OCI-LY7 (cell line): ENCODE results near the gene MXD4.

Experiments
- EZH2phosphoT487 ChIP-seq: fragments of 200-600 bp; sonication (generic); IDR thresholded peaks from 2 replicates; pipeline ENCODE4 v1.6.1; 2018; ENCODE audit warnings: low read depth, borderline replicate concordance, mild to moderate bottlenecking, mixed run types, antibody characterized with exemption, low read length, moderate library complexity, mixed read lengths
- TF ChIP-seq, protein P1 (sequence below): fragments of 200-600 bp; sonication (generic); conservative IDR thresholded peaks from 2 replicates; pipeline ENCODE4 v1.5.1; 2014; ENCODE audit warnings: mild to moderate bottlenecking, antibody characterized with exemption, low read length, moderate library complexity, mixed read lengths

GRCh38 chr4:2295900-2296442 lies 34.1 kb upstream of the MXD4 start:
- TF ChIP-seq, protein P1, sequence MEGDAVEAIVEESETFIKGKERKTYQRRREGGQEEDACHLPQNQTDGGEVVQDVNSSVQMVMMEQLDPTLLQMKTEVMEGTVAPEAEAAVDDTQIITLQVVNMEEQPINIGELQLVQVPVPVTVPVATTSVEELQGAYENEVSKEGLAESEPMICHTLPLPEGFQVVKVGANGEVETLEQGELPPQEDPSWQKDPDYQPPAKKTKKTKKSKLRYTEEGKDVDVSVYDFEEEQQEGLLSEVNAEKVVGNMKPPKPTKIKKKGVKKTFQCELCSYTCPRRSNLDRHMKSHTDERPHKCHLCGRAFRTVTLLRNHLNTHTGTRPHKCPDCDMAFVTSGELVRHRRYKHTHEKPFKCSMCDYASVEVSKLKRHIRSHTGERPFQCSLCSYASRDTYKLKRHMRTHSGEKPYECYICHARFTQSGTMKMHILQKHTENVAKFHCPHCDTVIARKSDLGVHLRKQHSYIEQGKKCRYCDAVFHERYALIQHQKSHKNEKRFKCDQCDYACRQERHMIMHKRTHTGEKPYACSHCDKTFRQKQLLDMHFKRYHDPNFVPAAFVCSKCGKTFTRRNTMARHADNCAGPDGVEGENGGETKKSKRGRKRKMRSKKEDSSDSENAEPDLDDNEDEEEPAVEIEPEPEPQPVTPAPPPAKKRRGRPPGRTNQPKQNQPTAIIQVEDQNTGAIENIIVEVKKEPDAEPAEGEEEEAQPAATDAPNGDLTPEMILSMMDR: no peak
- no peak for TF ChIP-seq EZH2phosphoT487
